Right ventricle myocardium inferior (tissue), 1 donor: ENCODE measurements around the gene EDDM13. TPM values are rescaled to one million over a fixed set of nuclear protein-coding genes. Genes with fewer than 3 reads are reported as not detected.
A peak's percentile ranks its signal among the peaks of the same experiment; 100 is the strongest.
"Not testable (repeated sequence)": the region's sequence is repeated elsewhere in the genome, so short reads cannot be mapped to it uniquely, and the experiment has no call there.

Experiments
- ATAC-seq: fragments of 200-7000 bp; cut with Tn5 transposase; one replicate; pipeline ENCODE4 v1.9.1; 2020; ENCODE audit warnings: mild to moderate bottlenecking, moderate library complexity
- DNase-seq: peaks from one replicate; pipeline ENCODE4 v3.0.0; 2021; ENCODE audit errors: missing footprints
- intact Hi-C: fragments of 100-400 bp; cut with DNase I; formaldehyde crosslinking; loops from one replicate; pipeline ENCODE4 v1.11.0; 2022
- total RNA-seq: library from RNA; stranded (reverse); fragmentation: NEBNext Ultra II Directional; extraction: Animal tissue kit (Norgen Biotek cat#: 25700); gene quantifications from one replicate; pipeline ENCODE4 v1.2.1, GENCODE V29; 2021
- donor health status: DM: no; HTN: yes; CAD: no; lungs with severe emphysema.

The EDDM13 gene
- total RNA-seq, 1 donor from 2014 or later, result not detected

GRCh38 chr19:56314381-56315076, 42.0 kb downstream of the EDDM13 start, which contains the start of gene ZSCAN5A:
Gene ZSCAN5A, minus strand, starts transcription at chr19:56314839. Its CDS starts 89,793 bp downstream, at chr19:56225046.
- ATAC-seq, result peak; percentile 93

GRCh38 chr19:56315077-56315828, 42.7 kb downstream of the EDDM13 start:
- peak; percentile 93 for DNase-seq
- intact Hi-C loops, result loop anchor here (10.0 kb wide), 1 partner anchor 170 kb away; the partner anchor contains the start of gene ZNF444
- peak; percentile 93 for ATAC-seq

More at GRCh38 chr19:56314381-56315076, 42.0 kb downstream of the EDDM13 start, which contains the start of gene ZSCAN5A:
- DNase-seq, result peak; percentile 99
- intact Hi-C loops, result loop anchor here (10.0 kb wide), 1 partner anchor 170 kb away; the partner anchor contains the start of gene ZNF444

DNA sequence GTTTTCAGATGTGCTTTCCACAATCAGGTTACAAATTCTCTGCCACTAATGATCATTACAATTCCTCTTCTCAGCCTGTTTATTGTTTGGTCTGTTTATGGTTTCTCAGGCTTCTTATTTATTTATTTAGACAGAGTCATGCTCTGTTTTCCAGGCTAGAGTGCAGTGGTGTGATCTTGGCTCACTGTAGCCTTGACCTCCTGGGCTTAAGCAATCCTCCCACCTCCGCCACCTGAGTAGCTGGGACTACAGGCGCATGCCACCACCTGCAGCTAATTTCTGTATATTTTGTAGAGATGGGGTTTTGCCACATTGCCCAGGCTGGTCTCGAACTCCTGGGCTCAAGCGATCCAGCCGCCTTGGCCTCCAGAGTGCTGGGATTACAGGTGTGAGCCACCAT, 44.2 kb downstream of the EDDM13 start:
- ATAC-seq (no peak), DNase-seq (no peak)
- intact Hi-C loops, result loop anchor here (10.0 kb wide), 1 partner anchor 172 kb away; the partner anchor contains the start of gene ZNF444

GRCh38 chr19:56317749-56318148, 45.2 kb downstream of the EDDM13 start:
- DNase-seq (no peak), ATAC-seq (no peak)
- intact Hi-C loops, result loop anchor here (10.0 kb wide), 1 partner anchor 173 kb away; the partner anchor contains the start of gene ZNF444

- DNase-seq, result no peak
- intact Hi-C loops, result loop anchor here (10.0 kb wide), 1 partner anchor 175 kb away; the partner anchor contains the start of gene ZNF444
- no peak for ATAC-seq
Observed at GRCh38 chr19:56319991-56320390, 47.4 kb downstream of the EDDM13 start.

GRCh38 chr19:56321254-56321988, 48.9 kb downstream of the EDDM13 start:
- intact Hi-C loops, result no loop called here
- peak; percentile 5 for ATAC-seq
- no peak for DNase-seq

DNA sequence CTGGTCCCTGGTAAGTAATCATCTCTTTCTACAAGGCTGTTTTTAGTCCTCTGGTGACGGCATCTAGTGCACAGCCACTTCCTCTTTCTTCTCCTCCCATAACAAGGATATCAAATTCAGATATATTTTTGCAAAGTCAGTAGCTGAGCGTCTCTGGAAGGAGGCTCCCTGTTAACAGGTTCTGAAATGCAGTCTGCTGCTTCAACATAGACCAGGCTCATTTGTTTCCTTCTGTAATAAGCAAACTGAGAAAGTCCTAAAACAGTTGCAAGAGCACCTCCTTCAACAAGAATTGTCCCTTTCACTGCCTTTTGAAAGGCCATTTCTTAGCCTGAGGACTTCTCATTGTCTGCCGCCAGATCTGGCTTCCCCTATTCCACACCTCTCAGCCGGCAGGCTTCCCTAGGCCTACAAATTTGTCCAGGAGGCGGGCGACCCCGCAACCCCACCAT, 49.5 kb downstream of the EDDM13 start:
- DNase-seq (no peak), ATAC-seq (no peak)
- intact Hi-C loops, result no loop called here

- ATAC-seq (no peak), DNase-seq (no peak)
- intact Hi-C loops, result no loop called here
Observed at GRCh38 chr19:56324436-56324835, 51.9 kb downstream of the EDDM13 start.

GRCh38 chr19:56332695-56333094, 60.1 kb downstream of the EDDM13 start:
- no peak for ATAC-seq
- intact Hi-C loops, result loop anchor here (1.0 kb wide), 1 partner anchor 79 kb away; no protein-coding TSS in a partner anchor

GRCh38 chr19:56333506-56333905, 61.0 kb downstream of the EDDM13 start:
- no peak for ATAC-seq
- no peak for DNase-seq
- intact Hi-C loops, result loop anchor here (1.0 kb wide), 1 partner anchor 80 kb away; no protein-coding TSS in a partner anchor

More at GRCh38 chr19:56332695-56333094, 60.1 kb downstream of the EDDM13 start:
- DNase-seq, result no peak

DNA sequence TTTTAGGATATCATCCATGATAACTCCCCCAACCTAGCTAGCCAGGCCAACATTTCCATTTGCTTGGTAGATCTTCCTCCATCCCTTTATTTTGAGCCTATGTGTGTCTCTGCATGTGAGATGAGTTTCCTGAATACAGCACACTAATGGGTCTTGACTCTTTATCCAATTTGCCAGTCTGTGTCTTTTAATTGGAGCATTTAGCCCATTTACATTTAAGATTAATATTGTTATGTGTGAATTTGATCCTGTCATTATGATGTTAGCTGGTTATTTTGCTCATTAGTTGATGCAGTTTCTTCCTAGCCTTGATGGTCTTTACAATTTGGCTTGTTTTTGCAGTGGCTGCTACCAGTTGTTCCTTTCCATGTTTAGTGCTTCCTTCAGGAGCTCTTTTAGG, 62.8 kb downstream of the EDDM13 start:
- ATAC-seq, intact Hi-C loops, DNase-seq: not testable (repeated sequence)

- ATAC-seq, intact Hi-C loops, DNase-seq: not testable (repeated sequence)
Observed at GRCh38 chr19:56337077-56337476, 64.5 kb downstream of the EDDM13 start.

GRCh38 chr19:56339031-56339430, 66.5 kb downstream of the EDDM13 start:
- ATAC-seq, intact Hi-C loops, DNase-seq: not testable (repeated sequence)

- DNase-seq (no peak), ATAC-seq (no peak)
- intact Hi-C loops, result no loop called here
Observed at GRCh38 chr19:56341948-56342347, 69.4 kb downstream of the EDDM13 start.

- peak; percentile 52 for DNase-seq
- intact Hi-C loops, result no loop called here
- ATAC-seq, result no peak
Observed at GRCh38 chr19:56347163-56347778, 74.7 kb downstream of the EDDM13 start.

DNA sequence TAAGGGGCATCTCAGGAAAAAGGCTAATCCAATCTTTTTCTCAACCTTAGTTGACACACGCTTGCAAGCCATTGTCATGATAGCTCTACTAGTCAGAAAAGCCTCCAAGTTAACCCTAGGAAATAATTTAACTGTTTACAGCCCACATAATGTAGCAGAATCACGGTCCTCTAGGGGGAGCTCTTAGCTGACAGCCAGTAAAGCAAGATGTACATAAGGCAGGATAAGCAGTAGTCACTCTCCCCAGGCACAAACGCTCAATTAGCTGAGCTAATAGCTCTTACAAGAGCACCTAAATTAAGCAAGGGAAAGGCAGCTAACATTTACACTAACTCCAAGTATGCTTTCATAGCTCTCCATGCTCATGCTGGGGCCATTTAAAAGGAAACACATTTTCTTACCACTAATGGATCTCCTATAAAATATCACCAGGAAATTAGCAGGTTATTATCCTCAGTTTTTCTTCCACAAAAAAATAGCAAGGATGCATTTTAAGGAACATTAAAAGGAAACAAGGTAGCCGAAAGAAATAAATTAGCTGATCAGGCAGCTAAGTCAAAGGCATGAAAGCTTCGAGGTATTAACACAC, 75.8 kb downstream of the EDDM13 start:
- no peak for ATAC-seq
- intact Hi-C loops, result no loop called here
- DNase-seq, result no peak

DNA sequence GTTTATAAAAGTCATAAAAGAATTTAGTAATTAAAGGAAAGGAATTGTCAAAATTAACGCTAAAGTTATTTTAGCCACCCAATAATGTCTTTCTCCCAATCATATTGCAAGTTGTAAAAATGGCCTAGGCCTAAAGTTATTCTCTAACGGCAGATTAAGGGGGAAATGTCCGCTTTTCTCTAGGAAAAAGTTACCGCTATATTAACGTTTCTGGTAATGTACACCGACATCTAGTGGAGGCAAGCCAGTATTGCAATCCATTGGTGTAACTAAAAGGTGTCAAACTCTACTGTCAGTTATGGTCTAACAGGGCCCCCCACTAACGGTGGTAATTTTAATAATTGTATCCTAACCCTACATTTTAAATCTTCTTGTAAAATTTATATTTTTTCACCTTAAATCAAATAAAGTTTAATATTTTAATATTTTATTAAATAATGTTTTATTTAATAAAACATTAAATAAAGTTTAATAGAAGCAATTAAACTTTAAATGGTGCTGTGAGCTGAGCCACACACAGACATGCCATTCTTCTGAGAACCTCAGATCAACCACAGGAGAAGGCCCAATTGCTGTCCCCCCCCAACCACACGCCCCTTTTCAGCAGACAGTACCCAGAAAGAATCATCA, 78.0 kb downstream of the EDDM13 start:
- DNase-seq, result no peak
- intact Hi-C loops, result loop anchor here (5.0 kb wide), 2 partner anchors 98 to 273 kb away; no protein-coding TSS in a partner anchor
- ATAC-seq, result no peak
